H54 (cell line): ENCODE results near the gene PROCR.
"Not testable (repeated sequence)": the region's sequence is repeated elsewhere in the genome, so short reads cannot be mapped to it uniquely, and the experiment has no call there.

Experiments
- DNase-seq: peaks from one replicate; pipeline ENCODE4 v3.0.0; 2011; ENCODE audit warnings: low spot score, mixed read lengths; ENCODE audit not compliant: insufficient read length
- FAIRE-seq: peaks from 3 replicates; lab custom pipeline; 2011; peaks lifted over from hg19 to GRCh38; lab: Jason Lieb, UNC
- POLR2A ChIP-seq: IDR thresholded peaks from 2 replicates; pipeline ENCODE4 v1.6.1; 2011; ENCODE audit warnings: low read depth, mild to moderate bottlenecking, low read length

The PROCR gene

GRCh38 chr20:35146920-35147574, 24.8 kb upstream of the PROCR start, which contains the start of gene EDEM2:
TSS of gene EDEM2 (minus strand) at chr20:35147336. CDS start at chr20:35147258, 78 bp downstream.
- FAIRE-seq: peak; percentile 55
- DNase-seq: peak; percentile 93
- TF ChIP-seq POLR2A: peak; percentile 83

GRCh38 chr20:35147575-35148071, 24.2 kb upstream of the PROCR start:
- not testable (repeated sequence) for FAIRE-seq, DNase-seq

GRCh38 chr20:35150846-35151579, 20.9 kb upstream of the PROCR start:
- no peak for DNase-seq
- no peak for TF ChIP-seq POLR2A
- FAIRE-seq: no peak

GRCh38 chr20:35151736-35152135, 20.1 kb upstream of the PROCR start:
- no peak for FAIRE-seq
- no peak for DNase-seq
- TF ChIP-seq POLR2A: no peak

- no peak for FAIRE-seq
These were observed 15.9 kb upstream of the PROCR start for GRCh38 chr20:35155936-35156335.

GRCh38 chr20:35156978-35157377, 14.9 kb upstream of the PROCR start:
- no peak for TF ChIP-seq POLR2A
- FAIRE-seq: no peak
- DNase-seq: no peak

More at GRCh38 chr20:35155936-35156335, 15.9 kb upstream of the PROCR start:
- no peak for TF ChIP-seq POLR2A
- no peak for DNase-seq

GRCh38 chr20:35160341-35160740, 11.5 kb upstream of the PROCR start:
- not testable (repeated sequence) for DNase-seq, FAIRE-seq

GRCh38 chr20:35164531-35164930, 7.3 kb upstream of the PROCR start:
- DNase-seq, FAIRE-seq: not testable (repeated sequence)

- DNase-seq (no peak), FAIRE-seq (no peak)
- TF ChIP-seq POLR2A: no peak
These were observed 6.4 kb upstream of the PROCR start for GRCh38 chr20:35165221-35166185.

- no peak for TF ChIP-seq POLR2A
- FAIRE-seq (no peak), DNase-seq (no peak)
These were observed 5.5 kb upstream of the PROCR start for GRCh38 chr20:35166242-35166830.

GRCh38 chr20:35167787-35168186, 4.1 kb upstream of the PROCR start:
- no peak for DNase-seq
- no peak for TF ChIP-seq POLR2A
- FAIRE-seq: no peak

- DNase-seq, FAIRE-seq: not testable (repeated sequence)
These were observed 3.0 kb upstream of the PROCR start for GRCh38 chr20:35168701-35169409.

- no peak for TF ChIP-seq POLR2A
- FAIRE-seq (no peak), DNase-seq (no peak)
These were observed 477 bp upstream of the PROCR start for GRCh38 chr20:35171438-35171752.
